Natural killer cell (primary cell): ENCODE measurements around the gene PGGHG. TPM values are rescaled to one million over a fixed set of nuclear protein-coding genes. Genes with fewer than 3 reads are reported as not detected.

Source experiments
- ATAC-seq, 3 donors: fragments of 150-1000 bp in 2 of 3; fragments of 200-7000 bp in 1 of 3; cut with Tn5 transposase; 1 replicate in 1 of 3; 2 replicates in 2 of 3; pipeline ENCODE4 v1.10.0; 2021; ENCODE audit warnings: mild to moderate bottlenecking in 2 of 3, moderate library complexity in 2 of 3
- DNase-seq, 2 donors: peaks; one replicate each; pipeline versions ENCODE4 v3.0.0 to v3.0.0-alpha.2; 2013 to 2021; ENCODE audit warnings: mixed read lengths in 1 of 2
- H3K27ac ChIP-seq: one replicate; pipeline ENCODE4 v1.5.1; 2013; ENCODE audit warnings: mild to moderate bottlenecking, low read length
- H3K27me3 ChIP-seq: one replicate; pipeline ENCODE4 v1.6.1; 2013; ENCODE audit warnings: low read length; ENCODE audit not compliant: control insufficient read depth, insufficient read depth
- H3K36me3 ChIP-seq: one replicate; pipeline ENCODE4 v1.6.1; 2013; ENCODE audit warnings: low read length; ENCODE audit not compliant: control insufficient read depth, insufficient read depth
- H3K4me1 ChIP-seq: one replicate; pipeline ENCODE4 v1.6.1; 2013; ENCODE audit warnings: low read length; ENCODE audit not compliant: control insufficient read depth, insufficient read depth
- H3K4me3 ChIP-seq: one replicate; pipeline ENCODE4 v1.5.1; 2013; ENCODE audit warnings: low read length
- H3K9me3 ChIP-seq: one replicate; pipeline ENCODE4 v1.6.1; 2013; ENCODE audit warnings: low read length; ENCODE audit not compliant: control insufficient read depth, insufficient read depth
- H3K27ac Mint-ChIP-seq, 2 donors: one replicate each; pipeline ENCODE4 v1.8.0; 2022; ENCODE audit warnings: mild to moderate bottlenecking in 2 of 2, mixed read lengths in 2 of 2, moderate library complexity in 1 of 2
- H3K27me3 Mint-ChIP-seq, 2 donors: one replicate each; pipeline ENCODE4 v1.8.0; 2022; ENCODE audit warnings: low read depth in 2 of 2, mixed read lengths in 2 of 2
- H3K36me3 Mint-ChIP-seq: one replicate; pipeline ENCODE4 v1.8.0; 2022; ENCODE audit warnings: mixed read lengths
- H3K4me1 Mint-ChIP-seq, 2 donors: one replicate each; pipeline ENCODE4 v1.8.0; 2022; ENCODE audit warnings: mixed read lengths in 2 of 2
- H3K4me3 Mint-ChIP-seq: one replicate; pipeline ENCODE4 v1.8.0; 2022; ENCODE audit warnings: mild to moderate bottlenecking, moderate library complexity, mixed read lengths
- H3K9me3 Mint-ChIP-seq, 2 donors: one replicate each; pipeline ENCODE4 v1.8.0; 2022; ENCODE audit warnings: mixed read lengths in 2 of 2
- CTCF ChIP-seq: fragments of 200-600 bp; IDR thresholded peaks from one replicate; pipeline ENCODE4 v1.8.0; 2022; ENCODE audit warnings: antibody characterized with exemption
- whole genome bisulfite sequencing: methylation state at CpG from one replicate; pipeline ENCODE4 v1.1.7; 2013; ENCODE audit warnings: missing lambda C conversion rate; ENCODE audit not compliant: insufficient coverage; 5-methylcytosine and 5-hydroxymethylcytosine counted together
- intact Hi-C: fragments of 100-400 bp; cut with micrococcal nuclease; formaldehyde crosslinking; loops from one replicate; pipeline ENCODE4 v1.14.2; 2022
- total RNA-seq, 4 donors: library from RNA; stranded (reverse); fragments of 120-200 nt in 1 of 4; gene quantifications; one replicate each; pipeline versions ENCODE4 v1.2.3 to v1.2.4, GENCODE V29; 2013 to 2022

PGGHG gene
- total RNA-seq, 3 donors from 2014 or later (not counting 1 experiment from before 2014, with no cell fraction given) = 130 to 237 (median 153) TPM

GRCh38 chr11:330307-330693 lies 41.4 kb downstream of the PGGHG start:
- no peaks in the 10 kb centered on the region for H3K36me3 ChIP-seq
- peak overlapping the region; percentile 78 to 88 for H3K27ac Mint-ChIP-seq
- no peak for TF ChIP-seq CTCF
- H3K4me3 ChIP-seq = no peak overlapping the region
- no peaks in the 10 kb centered on the region for H3K9me3 Mint-ChIP-seq
- peak in 2 of 3 donors; percentile 4 to 10 for ATAC-seq
- H3K4me1 Mint-ChIP-seq = peaks cover 72 to 77% of the 10 kb centered on the region in 2 donors
- peak overlapping the region; percentile 86 for H3K4me3 Mint-ChIP-seq
- peaks cover 87% of the 10 kb centered on the region for H3K4me1 ChIP-seq
- H3K27ac ChIP-seq = peak overlapping the region; percentile 28
- intact Hi-C loops = no loop called here
- H3K27me3 ChIP-seq = no peaks in the 10 kb centered on the region
- H3K36me3 Mint-ChIP-seq = no peaks in the 10 kb centered on the region
- WGBS = 50% methylated on average over 14 of the region's 14 CpGs
- H3K9me3 ChIP-seq = peaks cover 4% of the 10 kb centered on the region
- H3K27me3 Mint-ChIP-seq = no peaks in the 10 kb centered on the region
- DNase-seq = peak in 1 of 2 donors; percentile 30

GRCh38 chr11:330694-331357 lies 41.9 kb downstream of the PGGHG start:
- Histone ChIP-seq H3K9me3 (peaks cover 4% of the 10 kb centered on the region), H3K36me3 (no peaks in the 10 kb centered on the region), H3K27me3 (no peaks in the 10 kb centered on the region), H3K27ac (peak overlapping the region; percentile 28), H3K4me1 (peaks cover 88% of the 10 kb centered on the region), H3K4me3 (peak overlapping the region; percentile 28)
- TF ChIP-seq CTCF = no peak
- Mint-ChIP-seq H3K4me1 (peaks cover 77 to 79% of the 10 kb centered on the region in 2 donors), H3K9me3 (no peaks in the 10 kb centered on the region), H3K4me3 (peak overlapping the region; percentile 86), H3K36me3 (no peaks in the 10 kb centered on the region), H3K27ac (peak overlapping the region; percentile 78 to 88), H3K27me3 (no peaks in the 10 kb centered on the region)
- 34% methylated on average over 34 of the region's 34 CpGs for WGBS
- DNase-seq = peak; percentile 53 to 66
- ATAC-seq = peak in 2 of 3 donors; percentile 36 to 43
- intact Hi-C loops = no loop called here

GRCh38 chr11:331358-332060 lies 42.6 kb downstream of the PGGHG start:
- ATAC-seq (peak in 2 of 3 donors; percentile 13 to 19), DNase-seq (peak in 1 of 2 donors; percentile 33)
- Mint-ChIP-seq H3K9me3 (no peaks in the 10 kb centered on the region), H3K4me3 (peak overlapping the region; percentile 86), H3K4me1 (peaks cover 77 to 79% of the 10 kb centered on the region in 2 donors), H3K27me3 (no peaks in the 10 kb centered on the region), H3K36me3 (no peaks in the 10 kb centered on the region), H3K27ac (peak overlapping the region; percentile 78 to 88)
- TF ChIP-seq CTCF = no peak
- H3K27me3 ChIP-seq = no peaks in the 10 kb centered on the region
- H3K27ac ChIP-seq = peak overlapping the region; percentile 28
- peak overlapping the region; percentile 28 for H3K4me3 ChIP-seq
- 47% methylated on average over 19 of the region's 19 CpGs for WGBS
- peaks cover 4% of the 10 kb centered on the region for H3K9me3 ChIP-seq
- intact Hi-C loops = no loop called here
- peaks cover 88% of the 10 kb centered on the region for H3K4me1 ChIP-seq
- H3K36me3 ChIP-seq = no peaks in the 10 kb centered on the region
